ENCODE data around the gene C16orf86.
A peak's percentile ranks its signal among the peaks of the same experiment; 100 is the strongest.

The C16orf86 gene

DNA sequence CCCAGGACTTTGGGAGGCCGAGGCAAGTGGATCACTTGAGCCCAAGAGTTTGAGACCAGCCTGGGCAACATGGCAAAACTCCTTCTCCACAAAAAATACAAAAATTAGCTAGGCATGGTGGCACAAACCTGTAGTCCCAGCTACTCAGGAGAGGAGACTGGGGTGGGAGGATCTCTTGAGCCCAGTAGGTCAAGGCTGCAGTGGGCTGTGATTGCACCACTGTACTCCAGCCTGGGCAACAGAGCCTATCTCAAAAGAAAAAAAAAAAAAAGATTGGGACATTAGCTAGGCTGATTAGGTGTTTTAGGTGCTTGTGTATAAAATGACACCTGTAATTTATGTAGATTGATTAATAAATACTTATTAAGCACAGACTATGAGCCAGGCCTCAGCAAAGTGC lies 42.4 kb downstream of the C16orf86 start:
- Mint-ChIP-seq H3K9me3 (no peaks in the 10 kb centered on the region), H3K27me3 (ENCODE audit: low read depth) (no peaks in the 10 kb centered on the region), H3K4me1 (peaks cover 10% of the 10 kb centered on the region), H3K4me3 (no peak overlapping the region), H3K27ac (no peak overlapping the region), H3K36me3 (ENCODE audit: low read depth) (peaks cover 30% of the 10 kb centered on the region)
- TF ChIP-seq, protein P1, sequence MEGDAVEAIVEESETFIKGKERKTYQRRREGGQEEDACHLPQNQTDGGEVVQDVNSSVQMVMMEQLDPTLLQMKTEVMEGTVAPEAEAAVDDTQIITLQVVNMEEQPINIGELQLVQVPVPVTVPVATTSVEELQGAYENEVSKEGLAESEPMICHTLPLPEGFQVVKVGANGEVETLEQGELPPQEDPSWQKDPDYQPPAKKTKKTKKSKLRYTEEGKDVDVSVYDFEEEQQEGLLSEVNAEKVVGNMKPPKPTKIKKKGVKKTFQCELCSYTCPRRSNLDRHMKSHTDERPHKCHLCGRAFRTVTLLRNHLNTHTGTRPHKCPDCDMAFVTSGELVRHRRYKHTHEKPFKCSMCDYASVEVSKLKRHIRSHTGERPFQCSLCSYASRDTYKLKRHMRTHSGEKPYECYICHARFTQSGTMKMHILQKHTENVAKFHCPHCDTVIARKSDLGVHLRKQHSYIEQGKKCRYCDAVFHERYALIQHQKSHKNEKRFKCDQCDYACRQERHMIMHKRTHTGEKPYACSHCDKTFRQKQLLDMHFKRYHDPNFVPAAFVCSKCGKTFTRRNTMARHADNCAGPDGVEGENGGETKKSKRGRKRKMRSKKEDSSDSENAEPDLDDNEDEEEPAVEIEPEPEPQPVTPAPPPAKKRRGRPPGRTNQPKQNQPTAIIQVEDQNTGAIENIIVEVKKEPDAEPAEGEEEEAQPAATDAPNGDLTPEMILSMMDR (IDR thresholded peaks at IDR 0.05; ENCODE audit: unreplicated experiment in 3 of 3) = no peak

GRCh38 chr16:67710607-67711006 lies 44.0 kb downstream of the C16orf86 start:
- peaks cover 30% of the 10 kb centered on the region for H3K36me3 Mint-ChIP-seq (ENCODE audit: low read depth)
- no peaks in the 10 kb centered on the region for H3K9me3 Mint-ChIP-seq
- H3K27ac Mint-ChIP-seq = no peak overlapping the region
- TF ChIP-seq, protein P1 (IDR thresholded peaks at IDR 0.05; ENCODE audit: unreplicated experiment in 3 of 3) = no peak
- H3K27me3 Mint-ChIP-seq (ENCODE audit: low read depth) = no peaks in the 10 kb centered on the region
- no peak overlapping the region for H3K4me3 Mint-ChIP-seq
- peaks cover 6% of the 10 kb centered on the region for H3K4me1 Mint-ChIP-seq

DNA sequence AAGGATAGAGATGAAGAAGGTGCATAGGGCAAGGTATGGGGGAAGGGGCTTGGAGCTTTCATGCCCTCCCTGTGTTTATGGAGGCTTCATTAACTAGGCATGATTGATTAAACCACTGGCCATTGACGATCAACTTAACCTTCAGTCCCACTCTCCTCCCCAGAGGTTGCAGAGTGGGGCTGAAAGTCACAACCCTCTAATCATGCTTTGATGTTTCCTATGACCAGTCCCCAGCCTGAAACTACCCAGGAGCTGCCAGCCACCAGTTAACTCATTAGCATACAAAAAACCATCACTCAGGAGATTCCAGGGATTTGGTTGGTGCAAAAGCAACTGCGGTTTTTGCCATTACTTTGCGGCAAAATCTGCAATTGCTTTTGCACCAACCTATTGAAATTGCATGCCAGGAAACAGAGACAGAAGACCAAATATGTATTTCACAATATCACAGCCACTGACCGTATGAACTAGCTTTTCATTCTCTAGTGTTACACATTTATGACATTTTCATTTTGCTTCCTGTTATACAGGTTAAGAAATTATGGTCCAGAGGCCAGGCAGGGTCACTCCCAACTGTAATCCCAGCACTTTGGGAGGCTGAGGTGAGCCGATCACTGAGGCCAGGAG lies 47.1 kb downstream of the C16orf86 start:
- H3K4me3 Mint-ChIP-seq = no peak overlapping the region
- no peak overlapping the region for H3K27ac Mint-ChIP-seq
- no peaks in the 10 kb centered on the region for H3K9me3 Mint-ChIP-seq
- TF ChIP-seq, protein P1 (IDR thresholded peaks at IDR 0.05; ENCODE audit: unreplicated experiment in 3 of 3) = no peak
- peaks cover 21% of the 10 kb centered on the region for H3K36me3 Mint-ChIP-seq (ENCODE audit: low read depth)
- H3K27me3 Mint-ChIP-seq (ENCODE audit: low read depth) = no peaks in the 10 kb centered on the region
- peaks cover 11% of the 10 kb centered on the region for H3K4me1 Mint-ChIP-seq

GRCh38 chr16:67714522-67714921 lies 47.9 kb downstream of the C16orf86 start:
- Mint-ChIP-seq H3K4me1 (peaks cover 15% of the 10 kb centered on the region), H3K9me3 (no peaks in the 10 kb centered on the region), H3K27ac (no peak overlapping the region), H3K36me3 (ENCODE audit: low read depth) (peaks cover 21% of the 10 kb centered on the region), H3K27me3 (ENCODE audit: low read depth) (no peaks in the 10 kb centered on the region), H3K4me3 (no peak overlapping the region)
- TF ChIP-seq, protein P1 (IDR thresholded peaks at IDR 0.05; ENCODE audit: unreplicated experiment in 3 of 3) = no peak

- H3K36me3 Mint-ChIP-seq (ENCODE audit: low read depth) = peaks cover 16% of the 10 kb centered on the region
- H3K27me3 Mint-ChIP-seq (ENCODE audit: low read depth) = no peaks in the 10 kb centered on the region
These were observed 49.5 kb downstream of the C16orf86 start for GRCh38 chr16:67716097-67716496.

More at GRCh38 chr16:67716097-67716496, 49.5 kb downstream of the C16orf86 start:
- TF ChIP-seq, protein P1 (IDR thresholded peaks at IDR 0.05; ENCODE audit: unreplicated experiment in 3 of 3) = no peak
- Mint-ChIP-seq H3K27ac (no peak overlapping the region), H3K9me3 (no peaks in the 10 kb centered on the region), H3K4me3 (peak overlapping the region in 1 of 3 experiments; percentile 57), H3K4me1 (peaks cover 31% of the 10 kb centered on the region)
